NCI-H1436 (cell line): ENCODE results near the gene CYFIP1.

Experiments used
- DNase-seq: peaks from one replicate; lab custom pipeline; 2025; lab: John Stamatoyannopoulos, UW

Gene CYFIP1

GRCh38 chr15:22968366-22968765 lies 11.8 kb downstream of the CYFIP1 start:
- no peak for DNase-seq

DNA sequence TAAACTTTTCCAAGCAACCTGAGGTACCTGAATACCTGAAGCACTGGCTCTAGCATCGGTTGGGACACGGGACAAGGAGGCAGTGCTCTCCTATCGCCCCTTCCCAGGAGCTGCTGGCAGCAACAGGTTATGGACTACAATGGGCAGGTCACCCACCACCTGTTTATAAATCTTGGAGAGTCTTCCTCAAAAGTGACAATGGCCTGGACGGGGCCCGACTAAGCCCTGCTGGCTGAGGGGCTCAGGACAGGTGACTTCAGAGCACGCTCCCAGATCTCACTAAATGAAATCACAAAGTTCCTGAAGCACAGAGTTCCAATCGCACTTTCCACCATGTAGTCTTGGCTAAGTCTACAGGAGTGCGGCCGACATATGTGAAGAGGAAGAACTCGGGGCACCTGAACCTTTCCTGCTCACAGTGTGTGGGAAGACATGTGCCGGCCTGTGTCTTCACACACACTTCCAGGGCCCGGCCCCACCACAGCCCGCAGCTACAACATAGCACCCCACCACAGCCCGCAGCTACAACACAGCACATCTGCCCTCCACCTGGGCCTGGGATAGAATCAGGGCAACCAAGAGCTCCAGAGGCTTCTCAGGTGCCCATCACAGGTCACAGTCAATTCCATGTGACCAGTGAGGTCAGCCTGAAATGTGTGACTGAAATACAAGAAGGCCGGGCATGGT lies 12.9 kb downstream of the CYFIP1 start:
- no peak for DNase-seq

DNA sequence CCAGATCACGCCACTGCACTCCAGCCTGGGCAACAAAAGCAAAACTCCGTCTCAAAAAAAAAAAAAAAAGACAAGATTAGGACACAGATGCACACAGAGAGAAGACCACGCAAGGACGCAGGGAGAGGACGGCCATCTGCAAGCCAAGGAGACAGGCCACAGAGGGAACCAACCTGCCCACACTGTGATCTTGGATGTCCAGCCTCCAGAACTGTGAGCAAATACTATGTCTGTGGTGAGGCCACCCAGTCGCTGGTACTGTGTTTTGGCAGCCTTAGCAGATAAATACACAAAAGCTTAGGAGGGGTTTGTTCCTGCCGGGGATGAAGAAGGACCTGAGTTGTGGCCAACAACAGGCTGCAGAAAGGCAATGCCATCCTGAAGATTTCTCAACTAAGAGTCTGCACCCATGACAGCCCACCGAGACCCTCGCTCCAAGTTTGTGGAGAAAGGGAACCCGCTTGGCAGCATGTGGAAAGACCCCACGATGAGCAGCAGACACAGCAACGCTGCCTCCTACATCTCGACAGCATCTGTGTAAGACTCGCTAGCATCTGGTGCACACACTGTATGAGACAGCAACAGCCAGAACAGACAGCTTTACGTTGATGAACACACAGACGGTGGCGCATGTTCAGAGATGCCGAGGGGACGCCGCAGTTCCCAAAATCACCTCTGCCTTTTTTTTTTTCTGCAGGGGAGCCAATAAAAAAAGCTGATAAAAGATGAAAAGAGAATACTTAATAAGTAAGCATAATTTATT lies 13.7 kb downstream of the CYFIP1 start:
- DNase-seq: no peak

DNA sequence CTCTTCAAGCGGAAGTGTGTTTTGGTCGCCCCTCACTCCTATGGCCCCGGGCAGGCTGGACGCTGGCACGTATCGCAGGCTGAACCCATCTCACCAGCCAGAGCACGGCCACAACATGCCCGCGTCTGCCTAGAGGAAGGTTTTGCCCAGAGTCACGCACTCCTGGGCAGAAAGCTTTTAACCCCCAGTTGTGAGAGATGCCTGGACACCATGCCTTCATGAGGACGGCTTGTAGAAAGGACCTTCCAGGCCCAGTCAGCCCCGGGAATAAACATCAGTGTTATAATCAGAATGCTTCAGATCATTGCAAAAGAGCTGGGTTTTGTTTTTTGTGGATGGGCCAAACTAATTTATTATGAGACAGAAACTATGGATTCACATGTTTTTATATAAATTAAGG lies 16.5 kb downstream of the CYFIP1 start:
- no peak for DNase-seq

DNA sequence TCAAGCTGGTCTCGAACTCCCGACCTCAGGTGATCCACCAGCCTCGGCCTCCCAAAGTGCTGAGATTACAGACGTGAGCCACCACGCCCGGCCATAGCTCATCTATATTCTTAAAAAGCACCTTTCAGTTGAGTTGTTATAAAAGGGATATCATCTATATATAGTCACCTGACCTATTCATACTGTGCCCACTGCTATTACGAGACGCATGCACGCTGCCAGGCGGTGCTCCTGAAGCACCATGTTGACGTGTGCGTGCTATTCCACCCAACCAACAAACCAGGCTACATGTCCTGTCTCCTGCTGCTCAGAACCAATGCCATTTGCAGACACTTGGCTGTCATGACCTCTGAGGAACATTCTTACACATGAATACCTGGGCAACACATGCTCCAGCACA lies 17.6 kb downstream of the CYFIP1 start:
- no peak for DNase-seq

- DNase-seq: no peak
Observed at GRCh38 chr15:22961762-22962161, 18.4 kb downstream of the CYFIP1 start.

GRCh38 chr15:22960556-22960955 lies 19.6 kb downstream of the CYFIP1 start:
- DNase-seq: no peak

- DNase-seq: no peak
Observed at GRCh38 chr15:22960126-22960525, 20.0 kb downstream of the CYFIP1 start.

GRCh38 chr15:22959321-22960101 lies 20.7 kb downstream of the CYFIP1 start:
- DNase-seq: no peak

GRCh38 chr15:22958487-22959280 lies 21.5 kb downstream of the CYFIP1 start:
- DNase-seq: no peak

- DNase-seq: no peak
Observed at GRCh38 chr15:22956978-22957260, 23.2 kb downstream of the CYFIP1 start.

DNA sequence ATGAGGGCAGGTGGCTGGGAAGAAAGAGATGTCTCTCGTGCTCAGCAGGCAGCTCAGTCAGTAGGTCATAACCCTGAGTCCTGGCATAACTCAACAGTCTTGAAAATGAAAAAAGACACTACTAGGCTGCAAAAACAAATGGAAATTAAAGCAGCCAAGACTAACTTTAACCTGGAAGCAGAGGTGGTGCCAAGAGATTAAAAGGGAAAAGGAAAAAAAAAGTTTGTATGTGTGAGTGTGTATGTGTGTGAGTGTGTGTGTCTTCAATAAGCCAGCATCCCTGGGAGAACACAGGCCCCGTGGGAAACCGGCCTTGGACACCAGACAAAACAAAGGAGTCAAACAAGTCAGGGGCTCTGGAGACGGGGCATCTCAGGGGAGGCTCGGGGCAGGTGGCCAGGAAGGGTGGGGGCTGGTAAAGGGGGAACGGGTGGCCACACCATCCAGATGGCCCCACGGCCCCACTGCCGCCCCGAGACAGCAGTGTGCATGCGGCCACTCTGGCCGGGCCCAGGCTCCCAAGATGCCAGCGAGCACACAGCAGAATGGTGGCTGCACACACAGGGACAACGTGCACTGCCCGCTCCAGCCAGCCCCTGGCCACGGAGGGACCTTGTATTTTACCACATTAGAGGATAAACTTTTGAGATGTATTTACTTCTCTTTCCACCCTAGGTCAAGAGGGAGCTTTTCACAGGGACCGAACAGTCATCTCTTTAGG lies 23.8 kb downstream of the CYFIP1 start:
- no peak for DNase-seq

- no peak for DNase-seq
Observed at GRCh38 chr15:22955544-22956119, 24.5 kb downstream of the CYFIP1 start.

GRCh38 chr15:22954798-22955543 lies 25.2 kb downstream of the CYFIP1 start:
- DNase-seq: no peak

- no peak for DNase-seq
Observed at GRCh38 chr15:22954326-22954725, 25.8 kb downstream of the CYFIP1 start.

DNA sequence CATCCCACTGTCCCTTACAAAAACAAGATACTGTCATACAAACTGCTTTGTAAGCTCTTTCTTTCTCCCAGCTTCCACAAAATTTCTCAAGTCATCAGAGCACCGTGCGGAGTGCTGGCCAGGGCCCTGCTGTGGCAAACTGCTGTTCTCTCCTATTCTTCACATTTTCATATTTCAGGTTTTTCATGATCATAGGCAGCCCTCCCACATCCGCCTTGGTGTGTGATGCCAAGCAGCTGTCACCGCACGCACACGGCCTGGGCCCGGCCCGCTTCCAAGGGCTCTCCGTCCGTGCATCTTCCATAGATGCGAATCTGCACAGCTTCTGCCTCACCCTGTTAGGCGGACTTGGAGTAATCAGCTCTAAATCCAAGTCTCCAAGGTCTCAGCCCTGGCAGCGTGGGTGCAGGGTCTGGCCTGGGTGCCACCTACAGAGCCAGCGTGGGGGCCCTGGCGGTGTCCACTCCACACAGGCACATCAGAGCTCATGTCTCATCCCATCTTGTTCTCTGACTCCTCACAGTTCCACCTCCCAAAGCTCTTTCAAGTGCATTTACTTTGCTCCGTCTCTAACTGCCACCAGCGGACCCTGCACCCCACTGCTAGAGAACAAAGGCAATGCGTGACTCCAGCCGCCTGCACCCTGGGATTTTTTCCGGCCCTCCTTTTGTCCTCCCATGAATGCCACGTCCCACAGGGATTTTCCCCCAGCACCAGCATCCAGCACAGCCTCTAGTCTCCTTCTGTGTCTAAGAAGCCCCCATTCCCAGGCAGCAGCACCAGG lies 27.2 kb downstream of the CYFIP1 start:
- no peak for DNase-seq

DNA sequence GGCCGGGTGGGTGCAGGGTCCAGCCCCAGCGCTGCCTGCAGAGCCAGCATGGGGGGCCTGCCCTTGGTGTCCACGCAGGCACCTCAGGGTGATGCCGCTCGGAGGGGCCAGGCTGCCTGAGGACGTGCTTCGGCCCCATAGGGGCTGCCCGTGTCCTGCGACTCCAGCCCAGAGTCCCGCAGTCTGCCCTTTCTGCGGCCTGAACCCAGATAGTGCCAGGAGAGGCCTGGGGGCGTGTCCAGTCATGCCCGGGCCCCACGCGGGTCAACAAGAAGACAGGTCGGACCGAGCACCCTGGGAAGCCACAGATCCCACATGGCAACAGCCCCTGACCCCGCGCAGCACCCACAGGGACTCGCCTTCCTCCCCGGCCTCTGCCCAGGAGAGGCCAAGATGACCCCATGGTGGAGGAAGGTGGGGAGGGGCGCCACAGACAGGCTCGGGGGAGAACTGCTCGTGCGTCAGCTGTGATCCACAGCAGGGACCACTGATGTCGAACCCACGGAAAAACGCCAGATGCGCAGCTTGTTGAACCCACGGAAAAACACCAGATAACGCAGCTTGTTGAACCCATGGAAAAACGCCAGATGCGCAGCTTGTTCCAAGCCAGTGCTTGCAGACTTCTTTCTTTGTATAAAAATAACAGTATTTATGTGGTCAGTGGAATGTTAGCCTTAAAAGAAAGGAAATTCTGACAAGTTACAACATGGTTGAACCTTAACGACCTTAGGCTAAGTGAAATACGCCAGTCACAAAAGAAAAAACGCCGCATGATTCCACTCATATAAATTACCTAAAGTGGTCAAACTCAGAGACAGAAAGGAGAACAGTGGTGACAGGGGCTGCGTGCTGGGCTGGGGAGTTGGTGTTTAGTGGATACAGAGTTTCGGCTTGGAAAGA lies 28.5 kb downstream of the CYFIP1 start:
- DNase-seq: no peak

DNA sequence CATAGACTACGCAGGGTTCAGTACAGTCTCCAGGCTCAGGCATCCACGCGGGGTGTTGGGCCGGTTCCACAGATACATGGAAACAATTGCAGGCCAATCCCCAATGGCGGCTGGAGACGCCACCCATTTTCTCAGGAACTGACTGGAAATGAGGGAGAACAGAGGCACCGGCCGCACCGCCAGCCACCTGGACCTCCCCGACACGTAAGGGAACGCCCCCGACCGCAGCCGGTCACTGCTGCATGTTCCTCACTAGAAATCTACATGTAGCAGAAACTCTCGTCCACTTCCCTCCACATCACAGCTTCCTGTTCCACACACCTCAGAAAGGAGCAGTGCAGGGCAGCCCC lies 29.2 kb downstream of the CYFIP1 start:
- no peak for DNase-seq
